NCI-H2171 (cell line): ENCODE results near the gene RUNX2.

Experiments used
- DNase-seq: peaks from one replicate; lab custom pipeline; 2025; lab: John Stamatoyannopoulos, UW

The RUNX2 gene

DNA sequence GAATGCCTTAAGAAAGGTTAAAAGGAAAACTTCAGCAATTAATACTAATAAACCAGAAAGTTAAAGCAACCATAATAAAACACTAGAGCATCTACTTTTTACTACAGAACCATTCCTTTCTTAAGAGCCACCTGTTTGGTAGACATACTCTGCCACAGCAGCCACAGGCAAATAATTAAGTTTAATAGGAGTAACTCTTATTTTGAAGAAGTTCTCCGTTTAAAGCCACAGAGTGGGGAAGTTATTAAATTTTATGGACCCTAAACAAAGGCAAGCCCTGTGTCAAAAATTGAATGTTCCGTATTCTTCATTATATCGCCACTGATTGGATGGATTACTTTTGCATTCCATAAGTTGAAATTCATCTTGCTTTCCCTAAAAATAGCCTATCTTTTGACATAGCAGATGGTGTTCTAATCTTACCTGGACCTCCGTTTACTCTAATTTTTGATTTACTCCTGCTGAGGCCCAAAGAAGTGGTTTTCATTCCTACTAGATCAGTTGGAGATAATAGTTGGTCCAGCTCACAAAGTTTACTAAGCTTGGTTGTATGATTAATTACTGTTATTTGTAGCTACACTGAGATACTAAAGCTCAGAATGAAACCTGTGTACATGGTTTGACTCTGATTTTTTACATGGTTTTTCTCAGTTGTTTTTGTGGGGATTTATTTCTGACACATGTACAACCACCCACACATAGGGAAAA is 190.0 kb downstream of the RUNX2 start:
- no peak for DNase-seq

- no peak for DNase-seq
Observed at GRCh38 chr6:45521226-45521625, 193.1 kb downstream of the RUNX2 start.

DNA sequence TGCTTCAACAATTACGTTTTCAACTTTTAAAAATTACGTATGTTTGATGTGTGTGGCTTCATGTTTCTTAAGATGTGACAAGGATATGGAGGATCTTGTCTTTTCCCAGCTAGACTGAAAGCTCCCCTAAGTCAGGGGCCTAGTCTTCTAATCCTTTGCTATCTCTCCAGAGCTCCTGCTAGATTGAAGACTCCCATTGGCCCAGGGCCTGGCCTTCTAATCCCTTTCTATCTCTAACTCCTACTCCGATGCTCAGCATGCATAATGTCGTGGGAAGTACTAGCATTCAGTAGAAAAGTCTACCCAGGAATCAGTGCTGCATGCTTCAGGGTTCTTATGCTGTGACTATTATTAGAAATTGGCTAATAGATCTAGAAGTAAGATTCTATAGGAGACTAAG is 194.4 kb downstream of the RUNX2 start:
- no peak for DNase-seq

- DNase-seq: no peak
Observed at GRCh38 chr6:45527210-45527609, 199.1 kb downstream of the RUNX2 start.

DNA sequence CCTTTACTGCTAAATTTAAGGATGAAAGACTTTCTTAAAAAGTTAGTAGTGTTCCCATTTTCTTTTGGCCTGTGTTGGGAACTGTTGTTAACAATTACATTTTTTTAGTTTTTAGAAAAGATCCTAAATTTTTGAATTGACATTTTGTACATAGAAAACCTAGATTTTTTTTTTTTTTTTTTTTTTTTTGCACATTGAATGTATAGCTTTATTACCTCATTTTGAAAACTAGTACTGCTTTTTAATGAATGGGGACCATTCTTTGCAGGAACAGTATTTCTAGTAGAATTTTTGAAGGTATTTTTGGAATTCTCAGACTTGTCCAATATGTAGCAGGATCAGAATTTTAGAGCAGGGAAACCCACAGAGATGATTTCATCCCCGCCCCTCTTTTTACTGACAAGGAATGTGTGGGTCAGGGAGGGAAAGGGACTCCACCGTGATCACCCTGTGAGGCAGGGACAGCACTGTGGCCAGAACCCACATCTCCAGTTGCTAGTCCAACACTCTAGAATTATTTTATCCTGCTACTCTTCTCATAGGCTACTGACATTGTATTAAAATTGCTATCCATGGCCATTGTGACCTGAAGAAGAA is 204.0 kb downstream of the RUNX2 start:
- no peak for DNase-seq

GRCh38 chr6:45532721-45533210 is 204.6 kb downstream of the RUNX2 start:
- DNase-seq: no peak

DNA sequence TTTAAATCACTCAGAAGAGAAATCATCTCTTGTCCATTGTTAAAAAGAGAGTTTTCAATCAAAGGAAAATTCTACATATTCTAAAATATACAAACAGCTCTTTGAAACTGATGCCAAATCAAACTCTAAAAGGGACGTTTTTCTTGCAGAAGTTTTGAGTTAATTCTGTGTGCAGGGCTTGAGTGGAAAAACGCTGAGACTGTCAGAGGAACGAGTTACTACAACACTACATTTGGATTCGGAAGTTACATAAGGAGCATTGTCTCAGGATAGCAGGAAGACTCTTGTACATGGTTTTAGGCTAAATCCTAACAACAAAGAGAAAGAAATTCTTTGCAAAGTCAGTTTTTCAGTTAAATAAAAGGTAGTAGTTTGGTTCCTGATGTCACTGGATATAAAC is 205.3 kb downstream of the RUNX2 start:
- DNase-seq: no peak

DNA sequence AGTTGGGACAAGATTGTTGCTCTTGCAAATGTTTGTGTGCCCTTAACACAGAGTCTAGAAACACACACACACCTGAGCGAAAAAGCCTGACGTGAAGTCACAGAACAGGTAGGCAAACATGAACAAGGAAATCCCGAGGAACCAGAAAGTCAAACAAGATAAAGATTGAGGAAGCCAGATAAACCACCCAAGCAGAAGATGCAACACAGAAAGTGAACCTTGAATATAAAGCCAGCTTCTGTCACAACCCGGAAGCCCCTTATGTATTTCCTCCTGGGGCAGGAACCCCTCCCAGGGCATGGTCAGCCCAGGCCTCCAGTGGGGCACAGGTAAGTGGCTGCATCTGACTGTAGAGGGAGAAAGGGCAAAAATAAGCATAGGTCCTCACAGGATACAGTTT is 207.8 kb downstream of the RUNX2 start:
- no peak for DNase-seq

- no peak for DNase-seq
Observed at GRCh38 chr6:45537539-45537938, 209.4 kb downstream of the RUNX2 start.

DNA sequence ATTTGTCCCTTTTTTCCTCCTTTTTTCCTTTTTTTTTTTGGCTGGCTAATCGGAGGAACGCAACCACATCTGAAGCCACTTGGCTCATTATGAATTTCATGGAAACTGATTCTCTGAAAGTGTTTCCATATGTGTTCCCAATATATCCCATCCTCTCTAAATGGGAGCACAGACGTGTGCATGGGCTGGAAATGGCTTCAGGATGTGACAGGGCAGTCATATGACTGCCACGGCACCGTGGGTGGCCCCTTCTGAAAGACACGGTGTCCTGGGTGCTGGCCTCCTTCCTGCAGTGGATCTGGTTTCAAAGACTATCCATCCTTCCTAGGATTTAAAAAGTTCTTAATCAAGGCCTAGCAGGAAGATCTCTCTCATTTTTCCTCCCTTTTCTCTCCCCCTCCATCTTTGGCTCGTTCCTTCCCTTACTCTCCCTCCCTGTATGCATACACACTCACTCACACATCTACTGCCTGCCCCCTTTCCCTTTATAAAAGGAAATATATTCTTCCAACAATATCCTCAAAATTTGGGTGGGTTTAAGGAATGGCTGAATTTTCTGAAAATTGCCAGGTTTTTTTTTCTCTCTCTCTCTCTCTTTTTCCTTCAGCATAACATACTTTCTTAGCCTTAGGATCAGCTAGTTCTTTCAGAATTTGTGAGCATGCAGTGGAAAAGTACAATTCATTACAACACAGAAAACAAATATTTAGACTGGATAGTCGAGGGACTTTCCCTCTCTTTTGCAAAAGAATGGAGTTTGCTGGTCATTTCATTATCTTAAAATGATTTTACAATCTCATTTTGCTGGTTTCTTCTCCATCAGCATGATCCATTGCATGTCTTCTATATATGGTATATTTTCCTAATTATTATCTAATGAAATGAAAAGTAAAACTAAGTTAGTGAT is 210.8 kb downstream of the RUNX2 start:
- no peak for DNase-seq

DNA sequence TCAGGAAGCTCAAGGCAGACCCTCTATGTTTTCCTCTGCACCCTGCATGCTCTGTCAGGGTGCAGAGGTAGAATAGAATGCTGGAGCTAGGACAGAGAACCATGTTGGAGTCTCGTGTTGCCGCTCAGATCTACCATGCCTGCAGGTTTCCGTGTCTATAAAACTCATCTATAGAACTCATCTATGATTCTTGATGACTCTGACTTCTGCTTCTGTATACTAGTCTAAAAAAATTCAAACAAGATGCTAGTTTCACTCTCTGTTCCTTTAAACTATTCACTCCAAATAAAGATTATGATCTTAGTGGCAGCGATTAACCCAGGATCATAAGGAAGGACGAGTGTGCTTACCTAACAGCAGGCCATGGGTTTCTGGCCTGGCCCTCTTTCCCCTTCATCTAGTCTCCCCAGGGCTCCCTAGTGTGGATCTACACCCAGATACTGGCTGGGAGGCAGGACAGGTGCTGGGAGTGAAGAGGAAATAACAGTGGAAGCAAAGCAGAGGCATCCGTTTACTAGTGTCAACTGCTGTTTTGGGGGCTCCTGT is 212.3 kb downstream of the RUNX2 start:
- no peak for DNase-seq

- DNase-seq: no peak
Observed at GRCh38 chr6:45541934-45542333, 213.8 kb downstream of the RUNX2 start.

DNA sequence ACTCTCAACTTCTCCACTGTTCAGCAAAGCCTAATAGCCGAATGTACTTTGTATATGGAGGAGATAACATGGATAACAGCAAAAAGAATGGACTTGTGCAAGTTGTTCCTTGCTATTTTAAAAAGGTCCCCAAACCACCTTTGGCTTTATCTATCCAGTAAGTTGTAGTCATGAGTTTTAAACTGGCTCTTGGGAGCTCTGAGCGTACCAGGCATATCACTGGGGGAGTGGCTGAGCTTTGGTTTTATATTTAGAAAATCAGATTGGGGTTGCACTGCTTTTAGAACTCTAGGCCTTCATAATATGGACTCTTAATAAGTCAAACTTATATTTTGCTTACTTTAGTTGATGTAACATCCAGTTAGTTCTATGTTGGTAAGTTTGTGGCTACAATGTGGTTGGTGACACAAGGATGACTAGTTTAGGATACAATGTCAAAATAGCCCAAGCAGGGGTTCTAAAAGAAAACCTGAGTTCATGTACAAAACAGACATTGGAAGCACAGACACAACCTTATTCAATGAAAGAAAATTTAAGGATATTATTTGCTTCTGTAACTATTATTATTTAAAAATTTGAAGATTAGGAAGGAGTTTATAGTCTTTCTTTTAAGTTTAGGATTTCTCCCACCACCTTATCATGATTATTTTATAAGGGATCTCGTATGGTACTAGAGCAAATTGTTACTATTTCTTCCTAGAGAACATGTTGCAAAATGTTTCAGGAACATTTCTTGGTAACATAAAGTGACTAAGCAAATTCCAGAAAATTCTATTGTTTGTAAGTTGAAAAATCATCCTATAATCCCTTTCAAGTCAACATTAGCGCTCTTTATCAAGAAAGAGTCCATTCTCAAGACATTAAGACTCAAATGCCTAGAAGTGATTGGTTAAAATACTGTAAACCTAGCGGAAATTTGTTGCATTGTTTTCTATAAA is 215.4 kb downstream of the RUNX2 start:
- no peak for DNase-seq

GRCh38 chr6:45545416-45545815 is 217.3 kb downstream of the RUNX2 start:
- DNase-seq: no peak

GRCh38 chr6:45548657-45549515 is 220.8 kb downstream of the RUNX2 start:
- no peak for DNase-seq

- DNase-seq: no peak
Observed at GRCh38 chr6:45552536-45552935, 224.4 kb downstream of the RUNX2 start.

DNA sequence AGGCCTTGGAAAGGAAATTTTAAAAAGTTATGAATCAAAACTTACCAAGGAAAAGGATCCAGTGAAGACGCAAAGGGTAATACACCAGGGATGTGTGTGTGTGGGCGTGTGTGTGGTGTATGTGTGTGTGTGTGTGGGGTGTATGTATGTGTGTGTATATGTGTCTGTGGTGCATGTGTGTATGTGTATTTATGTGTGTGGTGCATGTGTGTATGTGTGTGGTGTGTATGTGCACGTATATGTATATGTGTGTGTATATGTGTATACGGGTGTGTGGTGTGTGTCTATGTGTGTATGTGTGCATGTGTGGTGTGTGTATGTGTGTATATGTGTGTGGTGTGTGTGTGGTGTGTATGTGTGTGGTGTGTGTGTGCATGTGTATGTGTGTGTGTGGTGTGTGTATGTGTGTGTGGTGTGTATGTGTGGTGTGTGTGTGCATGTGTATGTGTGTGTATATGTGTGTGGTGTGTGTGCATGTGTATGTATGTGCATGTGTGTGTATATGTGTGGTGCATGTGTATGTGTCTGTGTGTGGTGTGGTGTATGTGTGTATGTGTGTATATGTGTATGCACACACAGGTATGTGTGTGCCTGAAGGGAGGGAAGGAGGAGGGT is 225.7 kb downstream of the RUNX2 start:
- no peak for DNase-seq

DNA sequence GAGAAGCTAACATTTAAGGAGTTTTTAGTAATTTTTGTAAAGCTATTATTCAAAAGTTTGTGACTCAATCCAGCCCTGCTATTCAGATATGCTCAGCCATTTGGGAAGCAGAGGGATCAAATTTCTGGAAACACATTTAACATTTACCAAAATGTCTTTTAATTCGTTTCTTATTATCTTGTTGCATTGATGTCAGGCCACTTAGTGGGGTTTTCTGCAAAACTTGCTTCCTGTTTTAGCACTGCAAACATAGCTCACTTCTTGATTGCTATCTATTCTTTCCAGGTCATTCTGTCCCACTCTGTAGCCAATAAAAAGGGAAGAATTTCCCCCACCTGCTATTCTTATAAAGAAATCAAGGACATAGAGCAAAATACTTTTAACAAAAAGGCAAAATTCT is 226.5 kb downstream of the RUNX2 start:
- no peak for DNase-seq

- no peak for DNase-seq
Observed at GRCh38 chr6:45555981-45556771, 228.0 kb downstream of the RUNX2 start.
